Fibroblast of mammary gland (primary cell): Measurements from ENCODE around the gene GGA2.

ENCODE experiments used
- DNase-seq: peaks from one replicate; pipeline ENCODE4 v3.0.0-alpha.2; 2010; ENCODE audit warnings: low read depth
- H3K4me3 ChIP-seq: 2 replicates; pipeline ENCODE4 v1.5.1; 2011; ENCODE audit warnings: low read depth, mild to moderate bottlenecking, low read length, moderate library complexity; ENCODE audit not compliant: control insufficient read depth
- CTCF ChIP-seq: conservative IDR thresholded peaks from 2 replicates; pipeline ENCODE4 v1.5.1; 2011; ENCODE audit warnings: low read depth, low read length, inconsistent platforms; ENCODE audit not compliant: control insufficient read depth, insufficient read depth

The GGA2 gene

GRCh38 chr16:23504453-23505179 lies 5.7 kb downstream of the GGA2 start:
- TF ChIP-seq CTCF = no peak
- DNase-seq = peak; percentile 97
- H3K4me3 ChIP-seq = no peak overlapping the region

GRCh38 chr16:23504076-23504452 lies 6.2 kb downstream of the GGA2 start:
- peak; percentile 87 for DNase-seq
- no peak for TF ChIP-seq CTCF
- H3K4me3 ChIP-seq = no peak overlapping the region

GRCh38 chr16:23502466-23502865 lies 7.8 kb downstream of the GGA2 start:
- no peak for TF ChIP-seq CTCF
- no peak for DNase-seq
- no peak overlapping the region for H3K4me3 ChIP-seq

- no peak for TF ChIP-seq CTCF
- no peak for DNase-seq
- no peak overlapping the region for H3K4me3 ChIP-seq
Observed at GRCh38 chr16:23501291-23501690, 9.0 kb downstream of the GGA2 start.

- TF ChIP-seq CTCF = no peak
- DNase-seq = no peak
- no peak overlapping the region for H3K4me3 ChIP-seq
Observed at GRCh38 chr16:23500862-23501225, 9.4 kb downstream of the GGA2 start.

- DNase-seq = no peak
- no peak overlapping the region for H3K4me3 ChIP-seq
- TF ChIP-seq CTCF = no peak
Observed at GRCh38 chr16:23500212-23500861, 10.0 kb downstream of the GGA2 start.
